Parathyroid adenoma (tissue), 2 donors: ENCODE data around the gene CIC.
"Not testable (repeated sequence)": the region's sequence is repeated elsewhere in the genome, so short reads cannot be mapped to it uniquely, and the experiment has no call there.

Experiments used
- H2AFZ ChIP-seq: fragments of 300-600 bp; sonication (generic); one replicate; pipeline ENCODE4 v1.7.0; 2017; ENCODE audit warnings: antibody characterized with exemption, mild to moderate bottlenecking
- H3K27ac ChIP-seq: fragments of 300-600 bp; sonication (generic); one replicate; pipeline ENCODE4 v1.7.0; 2017
- H3K27me3 ChIP-seq: fragments of 300-600 bp; sonication (generic); one replicate; pipeline ENCODE4 v1.7.0; 2017; ENCODE audit warnings: low read length; ENCODE audit not compliant: control insufficient read depth, insufficient read depth
- H3K36me3 ChIP-seq: fragments of 300-600 bp; sonication (generic); one replicate; pipeline ENCODE4 v1.7.0; 2017; ENCODE audit warnings: low read length; ENCODE audit not compliant: control insufficient read depth, insufficient read depth
- H3K4me1 ChIP-seq: fragments of 300-600 bp; sonication (generic); one replicate; pipeline ENCODE4 v1.7.0; 2017; ENCODE audit warnings: control low read depth
- H3K4me2 ChIP-seq: fragments of 300-600 bp; sonication (generic); one replicate; pipeline ENCODE4 v1.7.0; 2017; ENCODE audit warnings: low read length
- H3K4me3 ChIP-seq: fragments of 300-600 bp; sonication (generic); one replicate; pipeline ENCODE4 v1.7.0; 2017; ENCODE audit warnings: low read depth, low read length
- H3K79me2 ChIP-seq: fragments of 300-600 bp; sonication (generic); one replicate; pipeline ENCODE4 v1.7.0; 2017; ENCODE audit warnings: control low read depth
- H3K9ac ChIP-seq: fragments of 300-600 bp; sonication (generic); one replicate; pipeline ENCODE4 v1.7.0; 2017; ENCODE audit warnings: mild to moderate bottlenecking
- H3K9me3 ChIP-seq: fragments of 300-600 bp; sonication (generic); one replicate; pipeline ENCODE4 v1.7.0; 2017; ENCODE audit warnings: low read length; ENCODE audit not compliant: control insufficient read depth
- CTCF ChIP-seq: fragments of 300-600 bp; sonication (generic); IDR thresholded peaks from one replicate; pipeline ENCODE4 v1.7.0; 2017; ENCODE audit warnings: antibody characterized with exemption, mild to moderate bottlenecking
- donor health status: primary hyperparathyroidism.

Gene CIC

GRCh38 chr19:42328106-42328505 lies 59.1 kb downstream of the CIC start:
- Histone ChIP-seq H3K79me2 (peaks cover 6% of the 10 kb centered on the region), H3K4me3 (no peak overlapping the region), H3K9ac (no peak overlapping the region), H3K27ac (no peak overlapping the region), H2AFZ (no peak overlapping the region), H3K4me1 (peaks cover 3% of the 10 kb centered on the region), H3K36me3 (no peaks in the 10 kb centered on the region), H3K4me2 (peak overlapping the region; percentile 22), H3K27me3 (no peaks in the 10 kb centered on the region), H3K9me3 (no peaks in the 10 kb centered on the region)
- no peak for TF ChIP-seq CTCF

GRCh38 chr19:42328854-42329253 lies 59.8 kb downstream of the CIC start:
- no peak for TF ChIP-seq CTCF
- H3K9ac ChIP-seq, result no peak overlapping the region

GRCh38 chr19:42330241-42330711 lies 61.2 kb downstream of the CIC start:
- Histone ChIP-seq H3K79me2 (peaks cover 6% of the 10 kb centered on the region), H3K36me3 (no peaks in the 10 kb centered on the region), H2AFZ (no peak overlapping the region), H3K4me1 (no peaks in the 10 kb centered on the region), H3K9ac (no peak overlapping the region), H3K9me3 (no peaks in the 10 kb centered on the region), H3K27ac (no peak overlapping the region), H3K4me2 (no peak overlapping the region), H3K4me3 (no peak overlapping the region), H3K27me3 (no peaks in the 10 kb centered on the region)
- TF ChIP-seq CTCF, result no peak

More at GRCh38 chr19:42328854-42329253, 59.8 kb downstream of the CIC start:
- H3K4me3 ChIP-seq, result no peak overlapping the region
- no peak overlapping the region for H2AFZ ChIP-seq
- H3K4me1 ChIP-seq, result peaks cover 3% of the 10 kb centered on the region
- H3K4me2 ChIP-seq, result no peak overlapping the region
- peaks cover 6% of the 10 kb centered on the region for H3K79me2 ChIP-seq
- H3K27me3 ChIP-seq, result no peaks in the 10 kb centered on the region
- H3K27ac ChIP-seq, result no peak overlapping the region
- H3K9me3 ChIP-seq, result no peaks in the 10 kb centered on the region
- H3K36me3 ChIP-seq, result no peaks in the 10 kb centered on the region

- H3K4me2 ChIP-seq, H3K4me1 ChIP-seq, H3K79me2 ChIP-seq, H3K9ac ChIP-seq, H3K27me3 ChIP-seq, H3K9me3 ChIP-seq, H3K27ac ChIP-seq, H3K4me3 ChIP-seq, H3K36me3 ChIP-seq, H2AFZ ChIP-seq: not testable (repeated sequence)
Observed at GRCh38 chr19:42331333-42331732, 62.3 kb downstream of the CIC start.

GRCh38 chr19:42332059-42332458 lies 63.0 kb downstream of the CIC start:
- no peak for TF ChIP-seq CTCF
- H3K36me3 ChIP-seq, result no peaks in the 10 kb centered on the region
- H3K4me2 ChIP-seq, result no peak overlapping the region
- H2AFZ ChIP-seq, result no peak overlapping the region
- no peak overlapping the region for H3K9ac ChIP-seq
- H3K4me1 ChIP-seq, result no peaks in the 10 kb centered on the region
- no peaks in the 10 kb centered on the region for H3K9me3 ChIP-seq
- no peak overlapping the region for H3K4me3 ChIP-seq
- no peaks in the 10 kb centered on the region for H3K27me3 ChIP-seq
- peaks cover 3% of the 10 kb centered on the region for H3K79me2 ChIP-seq
- H3K27ac ChIP-seq, result no peak overlapping the region
